ENCODE data around the gene CCT7.

Gene CCT7

DNA sequence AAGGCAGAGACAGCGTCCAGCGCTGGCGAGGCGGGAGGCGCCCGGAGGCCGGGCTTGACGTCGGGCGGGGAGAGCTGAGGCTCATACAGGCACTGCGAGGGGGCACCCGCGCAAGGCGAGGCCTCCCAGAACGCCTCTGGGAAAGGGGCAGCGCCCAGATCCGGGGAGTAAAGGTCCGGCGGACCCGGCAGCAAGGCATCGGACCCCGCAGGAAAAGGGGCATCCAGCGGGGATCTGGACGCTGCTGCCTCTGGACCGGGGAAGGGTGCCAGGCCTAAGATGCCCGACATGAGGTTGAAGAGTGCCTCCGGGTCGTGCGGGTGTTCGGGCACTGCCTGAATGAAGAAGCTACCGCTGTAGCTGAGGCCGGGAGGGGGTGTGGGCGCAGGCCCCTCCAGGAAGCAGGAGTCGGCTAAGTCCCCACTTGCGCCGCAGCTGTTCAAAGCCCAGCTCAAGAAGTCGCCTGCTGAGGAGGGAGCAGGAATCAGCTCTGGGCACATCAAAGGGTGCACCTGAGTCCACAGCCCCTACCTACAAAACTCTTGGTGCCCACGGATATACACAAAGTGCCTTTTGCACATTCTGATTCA is 58.3 kb downstream of the CCT7 start:
- no peak for DNase-seq (ENCODE audit: low read depth in 2 of 2, low spot score in 1 of 2)

DNA sequence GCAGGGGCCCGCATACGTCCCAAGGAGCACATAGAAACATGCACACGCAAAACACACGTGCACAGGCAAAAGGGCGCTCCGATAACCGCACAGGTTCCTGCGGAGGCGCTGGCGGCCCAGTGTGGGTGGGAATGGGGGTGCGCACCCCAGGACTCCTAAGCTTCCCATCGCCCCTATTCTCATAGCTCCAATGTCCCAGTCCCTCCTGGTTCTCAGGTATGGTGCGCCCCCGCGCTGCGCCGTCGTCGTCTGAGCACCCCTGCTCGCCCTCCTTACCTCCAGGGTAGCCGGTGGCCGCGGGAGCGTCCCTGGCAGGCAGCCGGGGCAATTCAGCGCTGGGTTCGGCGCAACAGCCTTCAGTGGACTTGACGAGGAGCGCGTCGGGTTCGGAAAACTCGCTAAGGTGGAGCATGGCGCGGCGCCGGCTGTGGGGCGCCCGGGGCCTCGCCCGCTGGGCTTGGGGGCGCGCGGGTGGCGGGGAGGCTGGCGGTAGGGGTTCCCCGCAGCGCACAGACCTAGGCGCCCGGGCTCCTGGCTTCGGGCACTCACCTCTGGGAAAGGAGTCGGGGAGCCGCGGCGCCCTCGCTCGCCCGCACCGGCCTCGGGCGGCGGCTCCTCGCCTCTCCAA is 58.9 kb downstream of the CCT7 start:
- no peak for DNase-seq (ENCODE audit: low read depth in 2 of 2, low spot score in 1 of 2)

DNA sequence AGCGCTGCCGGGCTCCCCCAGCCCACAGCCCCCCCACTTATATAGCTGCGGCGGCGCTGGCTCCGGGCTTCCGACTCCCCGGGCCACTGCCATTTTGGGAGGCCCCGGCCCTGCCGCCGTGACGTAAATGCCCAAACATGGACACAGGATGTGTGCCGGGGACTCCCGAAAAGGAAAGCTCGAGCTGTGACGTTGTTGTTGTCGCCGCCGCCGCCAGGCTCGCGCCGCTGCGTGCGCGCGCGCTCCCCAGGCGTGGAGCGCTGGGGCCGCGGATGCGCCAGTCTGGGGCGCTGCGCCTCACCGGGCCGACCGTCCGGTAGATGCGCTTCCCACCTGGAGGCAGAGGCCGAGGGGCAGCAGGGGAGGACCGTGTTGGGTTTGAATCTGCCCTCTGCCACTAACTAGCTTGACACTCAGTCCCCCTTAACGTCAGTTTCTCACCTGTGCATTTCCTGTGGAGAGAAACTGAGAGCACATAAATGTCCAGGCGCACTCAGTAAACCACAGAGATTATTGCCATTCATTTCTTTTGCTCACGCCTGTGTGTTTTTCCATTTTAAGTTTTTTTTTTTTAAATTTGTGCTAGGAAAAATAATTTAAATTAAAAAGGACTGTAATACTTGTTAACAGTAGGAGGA is 59.5 kb downstream of the CCT7 start, which contains the start of gene EGR4:
Gene EGR4 (minus strand): TSS at position 15 of the 638 bp plus-strand sequence. CDS start 231 bp downstream, outside the sequence.
- peak; percentile 51 to 77 for DNase-seq (ENCODE audit: low read depth in 2 of 2, low spot score in 1 of 2)

DNA sequence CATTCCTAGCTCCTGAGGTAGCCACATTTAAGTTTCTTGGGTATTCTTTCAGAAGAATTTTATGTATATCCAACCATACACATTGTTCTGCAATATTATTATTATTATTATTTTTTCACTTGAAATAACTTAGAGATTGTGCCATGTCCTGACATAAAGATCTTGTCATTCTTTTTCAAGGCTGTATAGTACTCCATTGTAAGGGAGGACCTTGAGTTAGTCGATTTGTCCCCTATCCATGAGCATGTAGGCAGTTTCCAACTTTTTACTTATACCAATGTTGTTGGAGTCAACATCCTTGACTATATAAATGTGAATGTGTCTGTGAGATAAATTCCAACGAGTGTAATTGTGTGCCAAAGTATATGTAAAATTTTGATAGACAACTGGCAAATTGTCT is 60.1 kb downstream of the CCT7 start:
- no peak for DNase-seq (ENCODE audit: low read depth in 2 of 2, low spot score in 1 of 2)

DNA sequence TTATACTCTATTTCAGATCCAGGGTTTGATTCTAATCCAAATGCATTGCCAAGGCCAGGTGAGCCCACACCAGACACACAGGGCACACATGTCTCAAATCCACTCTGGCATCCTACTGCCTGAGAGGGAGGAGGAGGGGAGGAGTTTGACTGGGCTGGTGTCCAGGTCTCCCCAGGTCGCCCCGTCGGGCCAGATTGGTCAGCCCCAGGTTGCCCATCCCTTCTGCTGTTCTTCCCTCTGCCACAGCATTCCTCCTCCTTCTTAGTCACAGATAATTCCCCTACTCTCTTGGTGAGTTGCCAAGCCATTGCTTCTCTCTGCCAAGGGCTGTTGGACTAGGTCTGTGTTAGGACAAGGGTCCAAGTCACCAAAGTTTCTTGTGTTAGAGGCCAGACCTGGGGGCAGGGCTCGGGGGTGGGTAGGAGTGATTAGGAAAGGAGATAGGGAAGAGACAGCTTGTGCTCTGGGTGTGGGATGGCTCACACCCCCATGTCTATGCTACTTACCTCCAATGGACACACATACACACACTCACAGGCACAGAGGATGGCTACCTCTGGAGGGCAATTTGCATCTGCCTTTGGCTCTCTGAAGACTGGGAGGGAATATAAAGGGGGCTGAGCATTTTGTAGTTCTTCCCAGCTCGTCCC is 61.8 kb downstream of the CCT7 start:
- DNase-seq (ENCODE audit: low read depth in 2 of 2, low spot score in 1 of 2): no peak

DNA sequence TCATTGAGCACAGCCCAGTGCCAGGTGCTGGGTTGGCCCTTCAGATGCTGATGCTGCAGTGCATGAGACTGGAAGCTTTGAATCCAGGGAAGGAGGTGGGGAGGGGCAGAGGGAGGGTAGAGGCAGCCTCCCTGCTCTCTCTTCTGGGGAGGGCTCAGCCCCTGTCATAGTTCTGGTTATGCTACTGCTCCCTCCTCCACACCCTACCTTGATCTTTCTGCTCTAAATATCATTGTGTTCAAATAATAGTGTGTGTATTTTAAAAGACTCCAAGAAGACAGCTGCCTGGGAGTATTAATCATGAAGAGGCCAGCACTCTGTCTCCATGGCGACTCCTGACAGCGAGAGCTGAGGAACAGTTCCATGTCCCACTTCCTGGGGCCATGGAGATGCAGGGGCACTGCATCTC is 63.0 kb downstream of the CCT7 start:
- DNase-seq (ENCODE audit: low read depth in 2 of 2, low spot score in 1 of 2): no peak

DNA sequence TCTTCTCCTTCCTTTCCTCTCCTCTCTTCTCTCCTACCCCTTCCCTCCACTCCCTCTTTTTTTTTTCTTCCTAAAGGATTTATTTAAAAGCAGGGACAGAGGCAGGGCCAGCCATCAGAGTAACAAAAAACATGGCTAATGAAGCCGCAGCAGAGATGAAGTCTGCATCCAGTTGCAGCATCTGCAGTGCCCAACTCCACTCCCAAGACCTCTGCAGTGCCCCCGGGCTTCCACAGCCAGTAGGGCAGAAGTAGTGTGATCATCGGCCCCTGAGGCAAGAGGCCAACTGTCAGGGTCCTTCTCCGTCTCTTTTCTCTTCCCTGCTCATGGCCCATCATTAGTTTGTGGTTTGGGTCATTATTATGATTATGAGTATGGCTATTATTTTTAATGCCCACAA is 63.5 kb downstream of the CCT7 start:
- no peak for DNase-seq (ENCODE audit: low read depth in 2 of 2, low spot score in 1 of 2)

DNA sequence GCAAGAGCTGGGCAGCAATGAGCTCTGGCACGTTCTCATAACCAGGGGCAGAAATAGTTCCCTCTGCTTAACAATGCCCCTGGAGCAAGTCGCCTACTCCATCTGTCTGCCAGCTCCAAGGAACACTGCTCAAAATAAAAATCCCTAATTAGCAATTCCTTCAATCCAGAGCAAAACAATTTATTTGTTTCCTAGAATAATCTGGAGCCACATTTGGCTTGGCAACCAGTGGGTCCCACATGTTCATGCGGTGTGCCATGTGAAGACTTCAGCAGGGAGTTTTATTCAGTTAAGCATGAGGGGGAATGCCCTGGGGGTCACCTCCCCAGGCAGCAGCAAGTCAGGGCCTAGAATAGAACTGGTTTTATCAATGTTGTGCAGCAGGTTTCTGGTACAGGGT is 66.8 kb downstream of the CCT7 start:
- no peak for DNase-seq (ENCODE audit: low read depth in 2 of 2, low spot score in 1 of 2)

DNA sequence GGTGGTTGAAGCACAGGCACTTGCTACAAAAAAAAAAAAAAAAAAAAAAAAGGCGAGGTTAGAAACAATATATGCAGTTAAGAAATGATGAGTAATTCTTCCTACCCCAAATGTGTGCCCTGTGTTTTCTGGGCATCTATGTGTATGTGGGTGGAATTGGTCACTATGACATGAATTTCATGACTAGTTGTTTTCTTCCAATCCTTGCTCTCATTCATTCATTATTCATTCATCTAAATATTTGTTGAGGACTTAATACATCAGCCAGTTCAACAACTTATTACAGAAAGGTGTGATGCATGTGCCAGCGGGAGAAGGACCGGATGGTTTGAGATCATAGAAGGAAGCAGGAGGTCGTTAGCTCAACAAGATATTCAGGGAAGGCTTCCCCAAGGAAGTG is 67.5 kb downstream of the CCT7 start:
- DNase-seq (ENCODE audit: low read depth in 2 of 2, low spot score in 1 of 2): no peak

All from stimulated activated CD8-positive, alpha-beta memory T cell treated with anti-CD3 and anti-CD28 coated beads, Interleukin-4, amount 100 ng/mL, for 1 hour (primary cell).